Fibroblast of villous mesenchyme (primary cell): Measurements from ENCODE around the gene TMEM233. TPM values are rescaled to one million over a fixed set of nuclear protein-coding genes. Genes with fewer than 3 reads are reported as not detected.
"Not testable (repeated sequence)": the region's sequence is repeated elsewhere in the genome, so short reads cannot be mapped to it uniquely, and the experiment has no call there.

Experiments used
- DNase-seq: peaks from one replicate; pipeline ENCODE4 v3.0.0-alpha.2; 2010; ENCODE audit warnings: low read depth
- H3K4me3 ChIP-seq: 2 replicates; pipeline ENCODE4 v1.5.1; 2011; ENCODE audit warnings: low read depth, mild to moderate bottlenecking, low read length
- CTCF ChIP-seq: IDR thresholded peaks from 2 replicates; pipeline ENCODE4 v1.5.1; 2012; ENCODE audit warnings: low read depth, mild to moderate bottlenecking, low read length; ENCODE audit not compliant: insufficient read depth
- total RNA-seq: library from RNA; depleted of rRNA; stranded (reverse); fragments of >200 nt; gene quantifications from 2 replicates; pipeline ENCODE4 v1.2.3, GENCODE V29; 2012

Gene TMEM233
- total RNA-seq, 1 donor: not detected

DNA sequence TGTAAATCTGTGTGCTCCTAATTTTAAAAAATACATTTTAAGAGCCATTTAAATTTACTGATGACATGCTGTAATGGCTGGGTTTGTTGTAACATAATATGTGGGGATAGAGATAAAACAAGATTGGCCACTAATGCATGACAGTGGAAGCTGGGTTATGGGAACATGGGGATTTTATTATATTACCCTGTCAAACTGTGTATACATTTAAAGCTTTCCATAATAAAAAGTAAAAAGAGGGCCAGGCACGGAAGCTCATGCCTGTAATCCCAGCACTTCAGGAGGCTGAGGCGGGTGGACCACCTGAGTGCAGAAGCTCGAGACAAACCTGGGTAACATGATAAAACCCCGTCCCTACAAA is 9.1 kb downstream of the TMEM233 start:
- TF ChIP-seq CTCF: no peak
- H3K4me3 ChIP-seq: no peak overlapping the region
- no peak for DNase-seq

DNA sequence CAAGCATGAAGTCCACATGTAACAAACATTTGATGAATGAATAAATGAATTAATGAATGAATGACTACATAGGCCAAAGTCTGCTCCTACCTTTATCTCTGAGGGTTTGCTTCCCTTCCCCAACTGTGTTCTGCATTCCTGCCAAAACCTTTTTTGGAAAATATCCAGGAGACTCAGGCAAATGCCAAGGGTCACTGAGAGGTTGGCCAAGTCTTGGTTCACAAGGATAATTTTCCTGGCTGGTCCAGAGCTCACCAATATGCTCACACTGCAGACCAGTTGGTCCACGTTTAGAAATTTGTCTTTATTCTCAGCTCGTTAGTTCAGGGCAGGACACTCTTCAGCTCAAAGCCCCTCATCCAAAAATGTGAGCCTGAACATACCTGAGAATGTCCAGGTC is 10.2 kb downstream of the TMEM233 start:
- H3K4me3 ChIP-seq: no peak overlapping the region
- TF ChIP-seq CTCF: no peak
- DNase-seq: no peak

GRCh38 chr12:119609358-119609757 is 15.8 kb downstream of the TMEM233 start:
- no peak overlapping the region for H3K4me3 ChIP-seq
- TF ChIP-seq CTCF: no peak
- DNase-seq: no peak

DNA sequence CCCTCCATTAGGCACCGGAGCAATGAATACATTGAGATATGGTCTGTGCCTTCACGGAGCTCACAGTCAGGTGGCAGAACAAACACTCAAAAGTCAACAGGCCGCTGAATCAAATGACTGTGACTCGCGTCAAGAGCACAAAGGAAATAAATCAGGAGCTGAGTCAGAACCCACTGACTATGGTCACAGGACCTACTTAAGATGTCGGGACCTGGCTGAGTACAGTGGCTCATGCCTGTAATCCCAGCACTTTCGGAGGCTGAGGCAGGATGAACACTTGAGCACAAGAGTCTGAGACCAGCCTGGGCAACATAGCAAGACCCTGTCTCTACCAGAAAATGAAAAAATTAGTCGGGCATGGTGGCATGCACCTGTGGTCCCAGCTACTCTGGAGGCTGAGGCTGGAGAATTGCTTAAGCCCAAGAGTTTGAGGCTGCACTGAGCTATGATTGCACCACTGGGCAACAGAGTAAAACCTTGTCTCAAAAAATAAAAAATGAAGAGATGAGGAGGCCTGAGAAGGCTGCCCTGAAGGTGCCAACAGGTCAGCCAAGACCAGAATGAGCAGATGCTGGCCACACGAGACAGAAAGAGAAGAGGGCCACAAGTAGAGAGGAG is 19.9 kb downstream of the TMEM233 start:
- no peak for DNase-seq
- H3K4me3 ChIP-seq: no peak overlapping the region
- no peak for TF ChIP-seq CTCF

- H3K4me3 ChIP-seq: no peak overlapping the region
- no peak for TF ChIP-seq CTCF
- DNase-seq: no peak
Measured at GRCh38 chr12:119614705-119615104, 21.1 kb downstream of the TMEM233 start.

- H3K4me3 ChIP-seq: no peak overlapping the region
- no peak for TF ChIP-seq CTCF
- DNase-seq: no peak
Measured at GRCh38 chr12:119615518-119616475, 22.2 kb downstream of the TMEM233 start.

DNA sequence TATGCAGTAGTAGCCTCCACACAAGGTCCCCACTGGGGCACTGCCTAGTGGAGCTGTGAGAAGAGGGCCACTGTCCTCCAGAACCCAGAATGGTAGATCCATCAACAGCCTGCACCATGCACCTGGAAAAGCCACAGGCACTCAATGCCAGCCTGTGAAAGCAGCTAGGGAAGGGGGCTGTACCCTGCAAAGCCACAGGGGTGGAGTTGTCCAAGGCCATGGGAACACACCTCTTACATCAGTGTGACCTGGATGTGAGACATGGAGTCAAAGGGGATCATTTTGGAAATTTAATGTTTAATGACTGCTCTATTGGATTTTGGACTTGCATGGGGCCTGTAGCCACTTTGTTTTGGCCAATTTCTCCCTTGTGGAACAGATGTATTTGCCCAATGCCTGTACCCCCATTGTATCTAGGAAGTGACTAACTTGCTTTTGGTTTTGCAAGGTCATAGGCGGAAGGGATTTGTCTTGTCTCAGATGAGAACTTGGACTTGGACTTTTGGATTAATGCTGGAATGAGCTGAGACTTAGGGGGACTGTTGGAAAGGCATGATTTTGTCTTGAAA is 24.8 kb downstream of the TMEM233 start:
- not testable (repeated sequence) for DNase-seq, H3K4me3 ChIP-seq
